Endothelial cell of umbilical vein (primary cell): ENCODE data around the gene KCNAB2. TPM values are rescaled to one million over a fixed set of nuclear protein-coding genes. Genes with fewer than 3 reads are reported as not detected.

Source experiments
- BruUV-seq: library from RNA; stranded (reverse); fragments of 400-500 nt; replicated peaks from 2 replicates; lab custom pipeline; 2021; lab: Mats Ljungman, UMichigan
- CTCF ChIA-PET: fragments of 300-600, 350-600 bp; sonication (Branson Sonifier 250); formaldehyde crosslinking; loops from one replicate; lab custom pipeline; 2021; ENCODE audit warnings: antibody characterized with exemption, inconsistent platforms; lab: Charles Lee
- POLR2A ChIA-PET: fragments of 300-600, 350-600 bp; sonication (Branson Sonifier 250); formaldehyde crosslinking; loops from one replicate; lab custom pipeline; 2021; ENCODE audit warnings: antibody characterized with exemption, inconsistent platforms; lab: Charles Lee
- DNase-seq: peaks from one replicate; pipeline ENCODE4 v3.0.0-alpha.2; 2011; ENCODE audit warnings: low read depth, low spot score
- FAIRE-seq: peaks from 2 replicates; lab custom pipeline; 2011; peaks lifted over from hg19 to GRCh38; lab: Jason Lieb, UNC
- H2AFZ ChIP-seq: 2 replicates; pipeline ENCODE4 v1.6.0; 2012; ENCODE audit warnings: low read depth, low read length, control low read depth, inconsistent platforms
- H3K27ac ChIP-seq: 2 replicates; pipeline ENCODE4 v1.5.1; 2011; ENCODE audit warnings: low read depth, mild to moderate bottlenecking, control low read depth, low read length, moderate library complexity; ENCODE audit not compliant: insufficient read depth
- H3K27me3 ChIP-seq, 2 experiments: 2 replicates each; pipeline versions ENCODE4 v1.6.0 to v1.6.1; 2011; ENCODE audit warnings: low read length in 2 of 2, mixed read lengths in 1 of 2; ENCODE audit not compliant: control insufficient read depth in 2 of 2, insufficient read depth in 2 of 2
- H3K36me3 ChIP-seq, 2 experiments: 2 replicates in 1 of 2; 3 replicates in 1 of 2; pipeline ENCODE4 v1.5.1; 2011; ENCODE audit warnings: low read length in 2 of 2, mild to moderate bottlenecking in 1 of 2, moderate library complexity in 1 of 2; ENCODE audit not compliant: control insufficient read depth in 2 of 2, insufficient read depth in 2 of 2; ENCODE audit errors: extremely low read depth in 1 of 2
- H3K4me1 ChIP-seq: 3 replicates; pipeline ENCODE4 v1.5.1; 2011; ENCODE audit warnings: mild to moderate bottlenecking, low read length; ENCODE audit not compliant: control insufficient read depth, insufficient read depth; ENCODE audit errors: extremely low read depth
- H3K4me2 ChIP-seq: 2 replicates; pipeline ENCODE4 v1.6.1; 2011; ENCODE audit warnings: low read length, control low read depth, mixed read lengths; ENCODE audit not compliant: insufficient read depth
- H3K4me3 ChIP-seq, 3 experiments: fragments of 200-600 bp in 1 of 3; sonication (generic), shearing (Covaris generic) in 1 of 3; replicated peaks in 1 of 3; 2 replicates each; pipeline ENCODE4 v1.5.1; 2011 to 2016; ENCODE audit warnings: control low read depth in 3 of 3, low read length in 3 of 3, mild to moderate bottlenecking in 2 of 3, inconsistent platforms in 1 of 3, low read depth in 1 of 3, moderate library complexity in 1 of 3; ENCODE audit not compliant: insufficient read depth in 1 of 3
- H3K79me2 ChIP-seq: 2 replicates; pipeline ENCODE4 v1.6.0; 2012; ENCODE audit warnings: low read length, inconsistent platforms; ENCODE audit not compliant: control insufficient read depth, insufficient read depth
- H3K9ac ChIP-seq: replicated peaks from 2 replicates; pipeline ENCODE3; 2011; ENCODE audit warnings: low read length, control low read depth; ENCODE audit not compliant: insufficient read depth; ENCODE audit errors: extremely low read depth
- H3K9me1 ChIP-seq: replicated peaks from 3 replicates; pipeline ENCODE4 v1.6.0; 2011; ENCODE audit warnings: mild to moderate bottlenecking, low read length; ENCODE audit not compliant: control insufficient read depth, insufficient read depth; ENCODE audit errors: extremely low read depth
- H3K9me3 ChIP-seq: replicated peaks from 2 replicates; pipeline ENCODE4 v1.5.1; 2012; ENCODE audit warnings: low read length, inconsistent platforms; ENCODE audit not compliant: control insufficient read depth, insufficient read depth
- H4K20me1 ChIP-seq: replicated peaks from 2 replicates; pipeline ENCODE3; 2011; ENCODE audit warnings: mild to moderate bottlenecking, low read length; ENCODE audit not compliant: control insufficient read depth, insufficient read depth; ENCODE audit errors: extremely low read depth
- CTCF ChIP-seq, 2 donors: IDR thresholded peaks; 1 replicate in 1 of 2; 2 replicates in 1 of 2; pipeline ENCODE4 v1.5.1; 2011; ENCODE audit warnings: low read length in 2 of 2, mild to moderate bottlenecking in 2 of 2, moderate library complexity in 2 of 2, control low read depth in 1 of 2, inconsistent platforms in 1 of 2, low read depth in 1 of 2; ENCODE audit not compliant: insufficient read depth in 1 of 2; ENCODE audit errors: extremely low read depth in 1 of 2
- EZH2 ChIP-seq: IDR thresholded peaks from 2 replicates; pipeline ENCODE4 v1.6.1; 2012; ENCODE audit warnings: borderline replicate concordance, low read depth, mild to moderate bottlenecking, moderate library complexity, low read length, inconsistent platforms; ENCODE audit not compliant: severe bottlenecking
- FOS ChIP-seq: IDR thresholded peaks from 2 replicates; pipeline ENCODE4 v1.6.1; 2011; ENCODE audit warnings: mild to moderate bottlenecking, low read length, moderate library complexity, borderline replicate concordance; ENCODE audit not compliant: insufficient read depth
- GATA2 ChIP-seq: IDR thresholded peaks from 2 replicates; pipeline ENCODE4 v1.7.0; 2011; ENCODE audit warnings: low read depth, mild to moderate bottlenecking, moderate library complexity, mixed read lengths, low read length; ENCODE audit not compliant: insufficient read length, insufficient read depth
- JUN ChIP-seq: IDR thresholded peaks from 2 replicates; pipeline ENCODE4 v1.6.1; 2011; ENCODE audit warnings: borderline replicate concordance, low read depth; ENCODE audit not compliant: insufficient read length, insufficient read depth
- MAX ChIP-seq: IDR thresholded peaks from 2 replicates; pipeline ENCODE4 v1.6.1; 2011; ENCODE audit not compliant: insufficient read depth, insufficient read length
- MYC ChIP-seq: IDR thresholded peaks from one replicate; pipeline ENCODE4 v1.6.1; 2011; ENCODE audit warnings: mild to moderate bottlenecking, low read depth, low read length
- POLR2A ChIP-seq: IDR thresholded peaks from 2 replicates; pipeline ENCODE4 v1.6.1; 2012; ENCODE audit warnings: low read depth, mild to moderate bottlenecking, control low read depth, low read length
- POLR2AphosphoS5 ChIP-seq: IDR thresholded peaks from 2 replicates; pipeline ENCODE4 v1.6.1; 2012; ENCODE audit warnings: low read depth, mild to moderate bottlenecking, control low read depth, low read length, moderate library complexity; ENCODE audit not compliant: insufficient read depth
- dilution Hi-C: fragments of 300-500 bp; cut with MboI; formaldehyde crosslinking; loops from one replicate; pipeline ENCODE4 v1.15.0; 2019; ENCODE audit warnings: low sequenced_read_pairs; ENCODE audit not compliant: extremely low pct_ligation_motif_present
- intact Hi-C: fragments of 100-400 bp; cut with micrococcal nuclease; formaldehyde crosslinking; loops from one replicate; pipeline ENCODE4 v1.10.0; 2022
- polyA plus RNA-seq, 4 experiments: library from polyadenylated mRNA; depleted of rRNA in 3 of 4; stranded (reverse) in 3 of 4; unstranded in 1 of 4; fragments of >200 nt; gene quantifications; 2 replicates each; pipeline versions ENCODE4 v1.2.1 to v1.2.3, GENCODE V29; 2011 to 2012; ENCODE audit warnings: missing spikeins in 1 of 4
- total RNA-seq: library from RNA; stranded (reverse); gene quantifications from 2 replicates; pipeline ENCODE4 v1.2.3, GENCODE V29; 2021

The KCNAB2 gene
- total and polyA plus RNA-seq, 2 donors (not counting 3 experiments of a cell fraction or from before 2014, with no cell fraction given), result 2.4 to 3.8 TPM

GRCh38 chr1:6026095-6026809 is 19.4 kb upstream of the KCNAB2 start:
- no peak for TF ChIP-seq POLR2A
- TF ChIP-seq GATA2, result no peak
- no peak for TF ChIP-seq EZH2
- TF ChIP-seq CTCF (IDR thresholded peaks at IDR 0.05; ENCODE audit: extremely low read depth in 1 of 2, insufficient read depth in 1 of 2, low read depth in 1 of 2, low read length in 2 of 2), result no peak
- H4K20me1 ChIP-seq, result no peaks in the 10 kb centered on the region
- FAIRE-seq (no peak), DNase-seq (no peak)
- intact Hi-C loops (no loop called here), dilution Hi-C loops (no loop called here)
- H3K4me2 ChIP-seq, result no peak overlapping the region
- no peaks in the 10 kb centered on the region for H3K36me3 ChIP-seq
- H3K79me2 ChIP-seq, result no peaks in the 10 kb centered on the region
- ChIA-PET CTCF (interaction anchor here (2.9 kb wide), 1 partner anchor 9 kb away, joined by 12 read pairs; no protein-coding TSS in a partner anchor), POLR2A (no interaction called here)
- H2AFZ ChIP-seq, result no peak overlapping the region
- no peaks in the 10 kb centered on the region for H3K27me3 ChIP-seq
- H3K4me3 ChIP-seq, result no peak overlapping the region
- H3K9me3 ChIP-seq, result no peaks in the 10 kb centered on the region
- H3K27ac ChIP-seq, result no peak overlapping the region
- no peaks in the 10 kb centered on the region for H3K9me1 ChIP-seq
- H3K9ac ChIP-seq, result no peak overlapping the region
- no TSS peak for BruUV-seq
- no peaks in the 10 kb centered on the region for H3K4me1 ChIP-seq

DNA sequence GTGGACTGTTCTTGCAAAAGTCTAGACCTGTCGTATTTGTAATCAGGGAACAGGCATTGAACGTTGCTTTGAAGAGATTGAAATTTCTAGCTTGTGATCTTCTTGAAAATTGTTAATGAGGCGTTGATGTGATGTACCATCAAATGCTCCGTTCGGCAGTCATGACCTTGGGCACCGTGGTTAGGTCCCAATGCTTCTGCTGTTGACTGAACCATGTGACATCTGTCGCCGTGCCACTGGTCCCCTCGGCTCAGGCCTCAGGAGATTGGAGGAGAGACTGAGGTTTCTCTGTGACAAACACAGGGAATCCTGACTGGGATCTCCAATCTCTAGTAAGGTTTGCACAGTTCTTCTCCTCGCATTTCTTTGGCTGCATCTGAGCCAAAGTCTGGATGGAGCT is 18.1 kb upstream of the KCNAB2 start:
- intact Hi-C loops, result no loop called here
- CTCF ChIA-PET, result no interaction called here
- BruUV-seq, result no TSS peak
- FAIRE-seq, result no peak
- no peak for TF ChIP-seq POLR2AphosphoS5
- no peak for TF ChIP-seq POLR2A
- TF ChIP-seq JUN, result no peak
- TF ChIP-seq FOS, result no peak
- TF ChIP-seq MAX, result no peak
- no peak for TF ChIP-seq MYC
- TF ChIP-seq CTCF (IDR thresholded peaks at IDR 0.05; ENCODE audit: extremely low read depth in 1 of 2, insufficient read depth in 1 of 2, low read depth in 1 of 2, low read length in 2 of 2), result no peak
- no peak for TF ChIP-seq GATA2
- TF ChIP-seq EZH2, result no peak
- Histone ChIP-seq H3K27me3 (peaks cover 0 to 2% of the 10 kb centered on the region in 2 experiments), H2AFZ (no peak overlapping the region), H3K9me3 (no peaks in the 10 kb centered on the region), H3K9ac (no peak overlapping the region), H3K27ac (no peak overlapping the region), H3K36me3 (no peaks in the 10 kb centered on the region), H3K9me1 (no peaks in the 10 kb centered on the region), H4K20me1 (no peaks in the 10 kb centered on the region), H3K4me2 (no peak overlapping the region), H3K79me2 (no peaks in the 10 kb centered on the region), H3K4me1 (no peaks in the 10 kb centered on the region), H3K4me3 (no peak overlapping the region)
- DNase-seq, result no peak
- dilution Hi-C loops, result no loop called here
- POLR2A ChIA-PET, result no interaction called here
